HEK293 (cell line): Measurements from ENCODE around the gene SMC6.

Experiments used
- CTCF ChIA-PET: fragments of 350-600 bp; formaldehyde crosslinking; extraction: SDS; loops from one replicate; lab custom pipeline; 2021; ENCODE audit warnings: antibody characterized with exemption; lab: Yijun Ruan, JAX
- POLR2A ChIA-PET: fragments of 300-600 bp; formaldehyde crosslinking; extraction: SDS; loops from one replicate; lab custom pipeline; 2020; ENCODE audit warnings: antibody characterized with exemption, inconsistent platforms; lab: Yijun Ruan, JAX
- H3K27ac ChIP-seq: fragments of 200-500 bp; sonication (Bioruptor generic); 2 replicates; pipeline ENCODE4 v1.5.1; 2014; ENCODE audit warnings: low read depth, low read length, control low read depth, inconsistent platforms; ENCODE audit errors: extremely low read depth
- H3K36me3 ChIP-seq, 2 experiments: fragments of 200-500 bp in 1 of 2; sonication (Bioruptor generic) in 1 of 2; 1 replicate in 1 of 2; 2 replicates in 1 of 2; pipeline ENCODE4 v1.5.1; 2014 to 2017; ENCODE audit warnings: inconsistent platforms in 2 of 2, low read length in 2 of 2; ENCODE audit not compliant: control insufficient read depth in 2 of 2, insufficient read depth in 1 of 2
- H3K4me1 ChIP-seq: fragments of 200-500 bp; sonication (Bioruptor generic); 2 replicates; pipeline ENCODE4 v1.5.1; 2014; ENCODE audit warnings: mild to moderate bottlenecking, low read length, inconsistent platforms; ENCODE audit not compliant: control insufficient read depth, insufficient read depth
- H3K4me3 ChIP-seq: 2 replicates; pipeline ENCODE4 v1.5.1; 2011; ENCODE audit warnings: low read depth, mild to moderate bottlenecking, control low read depth, low read length, moderate library complexity
- H3K9me3 ChIP-seq: fragments of 200-500 bp; sonication (Bioruptor generic); 2 replicates; pipeline ENCODE4 v1.5.1; 2014; ENCODE audit warnings: low read depth, low read length, inconsistent platforms; ENCODE audit not compliant: control insufficient read depth, insufficient read depth
- BCL11B ChIP-seq: fragments of 450-650 bp; formaldehyde crosslinking; IDR thresholded peaks from 2 replicates; pipeline ENCODE4 v1.5.1; 2016; ENCODE audit warnings: low read depth, missing biosample characterization, missing genetic modification characterization
- HOXC10 ChIP-seq: sonication (generic); formaldehyde crosslinking; IDR thresholded peaks from 2 replicates; pipeline ENCODE4 v1.8.1; 2023; ENCODE audit warnings: mild to moderate bottlenecking, missing genetic modification reagents
- SALL2 ChIP-seq: fragments of 450-650 bp; formaldehyde crosslinking; IDR thresholded peaks from 2 replicates; pipeline ENCODE4 v1.5.0; 2017; ENCODE audit warnings: missing biosample characterization, mild to moderate bottlenecking, missing genetic modification characterization, borderline replicate concordance
- ZNF169 ChIP-seq: fragments of 450-650 bp; formaldehyde crosslinking; IDR thresholded peaks from 2 replicates; pipeline ENCODE4 v1.5.1; 2016; ENCODE audit warnings: missing biosample characterization, missing genetic modification characterization
- ZNF174 ChIP-seq: fragments of 450-650 bp; formaldehyde crosslinking; IDR thresholded peaks from 2 replicates; pipeline ENCODE4 v1.5.0; 2017; ENCODE audit warnings: missing biosample characterization, mild to moderate bottlenecking, missing genetic modification characterization
- ZNF184 ChIP-seq: fragments of 450-650 bp; IDR thresholded peaks from 2 replicates; pipeline ENCODE4 v1.5.1; 2018; ENCODE audit warnings: missing biosample characterization, mild to moderate bottlenecking, missing genetic modification characterization
- ZNF202 ChIP-seq: fragments of 450-650 bp; formaldehyde crosslinking; IDR thresholded peaks from 2 replicates; pipeline ENCODE4 v1.5.1; 2016; ENCODE audit warnings: missing biosample characterization, missing genetic modification characterization, borderline replicate concordance
- ZNF292 ChIP-seq: fragments of 450-650 bp; formaldehyde crosslinking; IDR thresholded peaks from 2 replicates; pipeline ENCODE4 v1.5.1; 2016; ENCODE audit warnings: low read depth, missing biosample characterization, missing genetic modification characterization, borderline replicate concordance
- ZNF311 ChIP-seq: fragments of 450-650 bp; formaldehyde crosslinking; IDR thresholded peaks from 2 replicates; pipeline ENCODE4 v1.5.1; 2017; ENCODE audit warnings: missing biosample characterization, missing genetic modification characterization, borderline replicate concordance
- ZNF341 ChIP-seq: fragments of 450-650 bp; formaldehyde crosslinking; IDR thresholded peaks from 2 replicates; pipeline ENCODE4; 2016; ENCODE audit warnings: low read depth, missing biosample characterization, missing genetic modification characterization
- ZNF350 ChIP-seq: fragments of 450-650 bp; formaldehyde crosslinking; IDR thresholded peaks from 2 replicates; pipeline ENCODE4 v1.5.0; 2017; ENCODE audit warnings: missing biosample characterization, mild to moderate bottlenecking, missing genetic modification characterization
- ZNF433 ChIP-seq: fragments of 450-650 bp; formaldehyde crosslinking; IDR thresholded peaks from 2 replicates; pipeline ENCODE4 v1.5.1; 2016; ENCODE audit warnings: missing biosample characterization, missing genetic modification characterization, low read depth
- ZNF549 ChIP-seq: fragments of 450-650 bp; IDR thresholded peaks from 2 replicates; pipeline ENCODE4 v1.5.1; 2018; ENCODE audit warnings: missing biosample characterization, missing genetic modification characterization, mild to moderate bottlenecking, inconsistent platforms, moderate library complexity
- ZNF560 ChIP-seq: fragments of 450-650 bp; formaldehyde crosslinking; IDR thresholded peaks from 2 replicates; pipeline ENCODE4 v1.5.1; 2017; ENCODE audit warnings: missing biosample characterization, missing genetic modification characterization, borderline replicate concordance
- ZNF571 ChIP-seq: fragments of 450-650 bp; formaldehyde crosslinking; IDR thresholded peaks from 2 replicates; pipeline ENCODE4 v1.5.0; 2017; ENCODE audit warnings: missing biosample characterization, missing genetic modification characterization
- ZNF621 ChIP-seq: fragments of 450-650 bp; formaldehyde crosslinking; IDR thresholded peaks from 2 replicates; pipeline ENCODE4 v1.5.1; 2017; ENCODE audit warnings: missing biosample characterization, missing genetic modification characterization
- ZNF624 ChIP-seq: fragments of 450-650 bp; formaldehyde crosslinking; IDR thresholded peaks from 2 replicates; pipeline ENCODE4 v1.5.1; 2017; ENCODE audit warnings: missing biosample characterization, missing genetic modification characterization
- ZNF629 ChIP-seq: fragments of 450-650 bp; formaldehyde crosslinking; IDR thresholded peaks from 2 replicates; pipeline ENCODE4 v1.5.1; 2017; ENCODE audit warnings: missing biosample characterization, missing genetic modification characterization
- ZNF658 ChIP-seq: fragments of 450-650 bp; formaldehyde crosslinking; IDR thresholded peaks from 2 replicates; pipeline ENCODE4; 2016; ENCODE audit warnings: missing biosample characterization, missing genetic modification characterization
- ZNF670 ChIP-seq: fragments of 450-650 bp; formaldehyde crosslinking; IDR thresholded peaks from 2 replicates; pipeline ENCODE4 v1.5.1; 2016; ENCODE audit warnings: missing biosample characterization, missing genetic modification characterization, low read depth
- ZNF701 ChIP-seq: fragments of 450-650 bp; formaldehyde crosslinking; IDR thresholded peaks from 2 replicates; pipeline ENCODE4 v1.5.1; 2016; ENCODE audit warnings: missing biosample characterization, missing genetic modification characterization
- ZNF768 ChIP-seq: fragments of 450-650 bp; formaldehyde crosslinking; IDR thresholded peaks from 2 replicates; pipeline ENCODE4 v1.5.1; 2018; ENCODE audit warnings: missing biosample characterization, mild to moderate bottlenecking, missing genetic modification characterization
- ZNF830 ChIP-seq: fragments of 450-650 bp; IDR thresholded peaks from 2 replicates; pipeline ENCODE4 v1.5.0; 2018; ENCODE audit warnings: missing biosample characterization, missing genetic modification characterization, low read depth, mild to moderate bottlenecking, moderate library complexity
- ZNF837 ChIP-seq: fragments of 450-650 bp; formaldehyde crosslinking; IDR thresholded peaks from 2 replicates; pipeline ENCODE4 v1.5.1; 2016; ENCODE audit warnings: missing biosample characterization, missing genetic modification characterization
- ZXDB ChIP-seq: fragments of 450-650 bp; formaldehyde crosslinking; IDR thresholded peaks from 2 replicates; pipeline ENCODE4 v1.5.1; 2016; ENCODE audit warnings: missing biosample characterization, missing genetic modification characterization
- TF ChIP-seq, protein P1 (sequence below): fragments of 450-650 bp; formaldehyde crosslinking; IDR thresholded peaks from 2 replicates; pipeline ENCODE4 v1.5.1; 2016; ENCODE audit warnings: missing biosample characterization, missing genetic modification characterization
- TF ChIP-seq, protein P2 (sequence below): fragments of 450-650 bp; formaldehyde crosslinking; IDR thresholded peaks from 2 replicates; pipeline ENCODE4 v1.5.1; 2016; ENCODE audit warnings: missing biosample characterization, missing genetic modification characterization
- TF ChIP-seq, protein P3 (sequence below): fragments of 450-650 bp; formaldehyde crosslinking; IDR thresholded peaks from 2 replicates; pipeline ENCODE4 v1.5.1; 2016; ENCODE audit warnings: missing biosample characterization, missing genetic modification characterization

Gene SMC6

DNA sequence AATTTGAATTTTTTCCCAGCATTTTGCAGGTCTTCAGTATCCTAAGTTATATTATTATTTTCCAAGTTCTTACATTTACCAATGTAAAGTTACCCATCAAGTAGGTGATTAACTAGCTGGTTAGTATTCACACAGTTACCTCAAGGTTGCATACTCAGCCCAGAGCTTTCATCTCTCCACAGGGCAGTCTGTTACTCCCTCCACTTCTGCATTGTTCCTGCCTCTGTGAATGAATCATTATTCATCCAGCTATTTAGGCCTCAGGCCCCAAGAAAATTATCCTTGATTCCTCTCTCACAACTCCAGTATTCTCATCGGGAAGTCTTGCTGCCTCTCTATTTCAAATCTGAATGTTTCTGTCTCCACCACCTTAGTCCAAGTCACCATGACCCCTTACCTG lies 92.2 kb downstream of the SMC6 start:
- POLR2A ChIA-PET, result no interaction called here
- H3K27ac ChIP-seq, result no peak overlapping the region
- no peak overlapping the region for H3K4me3 ChIP-seq
- TF ChIP-seq ZNF292 (tag by site-specific recombination) (no peak), ZNF174 (tag by site-specific recombination) (no peak), ZNF658 (tag by site-specific recombination) (no peak), HOXC10 (CRISPR knock-in tag) (no peak), ZNF830 (tag by site-specific recombination) (no peak)
- TF ChIP-seq, protein P1, sequence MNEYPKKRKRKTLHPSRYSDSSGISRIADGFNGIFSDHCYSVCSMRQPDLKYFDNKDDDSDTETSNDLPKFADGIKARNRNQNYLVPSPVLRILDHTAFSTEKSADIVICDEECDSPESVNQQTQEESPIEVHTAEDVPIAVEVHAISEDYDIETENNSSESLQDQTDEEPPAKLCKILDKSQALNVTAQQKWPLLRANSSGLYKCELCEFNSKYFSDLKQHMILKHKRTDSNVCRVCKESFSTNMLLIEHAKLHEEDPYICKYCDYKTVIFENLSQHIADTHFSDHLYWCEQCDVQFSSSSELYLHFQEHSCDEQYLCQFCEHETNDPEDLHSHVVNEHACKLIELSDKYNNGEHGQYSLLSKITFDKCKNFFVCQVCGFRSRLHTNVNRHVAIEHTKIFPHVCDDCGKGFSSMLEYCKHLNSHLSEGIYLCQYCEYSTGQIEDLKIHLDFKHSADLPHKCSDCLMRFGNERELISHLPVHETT (tag by site-specific recombination), result no peak
- H3K4me1 ChIP-seq, result no peaks in the 10 kb centered on the region
- no peaks in the 10 kb centered on the region for H3K9me3 ChIP-seq
- peaks cover 22 to 37% of the 10 kb centered on the region in 2 experiments for H3K36me3 ChIP-seq
- CTCF ChIA-PET, result interaction anchor here (1.4 to 2.9 kb wide), 2 partner anchors 10 to 15 kb away, joined by 3 to 14 read pairs; no protein-coding TSS in a partner anchor

DNA sequence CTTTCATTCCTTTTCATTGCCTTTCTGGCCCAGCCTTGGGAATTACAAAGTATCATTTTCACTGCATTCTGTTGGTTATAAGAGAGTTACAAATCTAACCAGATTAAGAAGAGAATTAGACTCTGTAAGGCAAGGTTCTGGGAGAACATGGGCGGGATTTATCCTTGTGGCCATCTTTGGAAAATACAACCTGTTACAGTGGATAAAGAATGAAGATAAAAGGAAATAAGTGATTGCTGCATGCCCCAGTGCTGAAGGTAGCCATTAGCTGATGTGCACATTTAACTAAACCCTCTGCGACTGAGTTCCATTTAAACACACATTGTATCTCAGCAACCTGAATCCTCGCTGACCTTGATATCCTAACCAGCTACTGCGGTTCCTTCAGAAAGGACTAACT lies 93.4 kb downstream of the SMC6 start:
- CTCF ChIA-PET, result interaction anchor here (1.3 to 2.9 kb wide), 2 partner anchors 11 to 16 kb away, joined by 5 to 14 read pairs; no protein-coding TSS in a partner anchor
- Histone ChIP-seq H3K36me3 (peaks cover 12 to 27% of the 10 kb centered on the region in 2 experiments), H3K9me3 (no peaks in the 10 kb centered on the region), H3K27ac (no peak overlapping the region), H3K4me3 (no peak overlapping the region), H3K4me1 (no peaks in the 10 kb centered on the region)
- TF ChIP-seq ZNF560 (tag by site-specific recombination) (no peak), ZNF350 (tag by site-specific recombination) (no peak), ZNF184 (tag by site-specific recombination) (no peak), ZNF837 (no peak), ZNF701 (tag by site-specific recombination) (no peak), ZNF571 (tag by site-specific recombination) (no peak), ZNF202 (tag by site-specific recombination) (no peak), ZNF311 (tag by site-specific recombination) (no peak), ZNF670 (no peak), ZNF549 (tag by site-specific recombination) (no peak), ZNF768 (tag by site-specific recombination) (no peak)
- TF ChIP-seq, protein P2, sequence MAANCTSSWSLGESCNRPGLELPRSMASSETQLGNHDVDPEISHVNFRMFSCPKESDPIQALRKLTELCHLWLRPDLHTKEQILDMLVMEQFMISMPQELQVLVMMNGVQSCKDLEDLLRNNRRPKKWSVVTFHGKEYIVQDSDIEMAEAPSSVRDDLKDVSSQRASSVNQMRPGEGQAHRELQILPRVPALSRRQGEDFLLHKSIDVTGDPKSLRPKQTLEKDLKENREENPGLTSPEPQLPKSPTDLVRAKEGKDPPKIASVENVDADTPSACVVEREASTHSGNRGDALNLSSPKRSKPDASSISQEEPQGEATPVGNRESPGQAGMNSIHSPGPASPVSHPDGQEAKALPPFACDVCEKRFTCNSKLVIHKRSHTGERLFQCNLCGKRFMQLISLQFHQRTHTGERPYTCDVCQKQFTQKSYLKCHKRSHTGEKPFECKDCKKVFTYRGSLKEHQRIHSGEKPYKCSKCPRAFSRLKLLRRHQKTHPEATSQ (tag by site-specific recombination), result no peak
- POLR2A ChIA-PET, result interaction anchor here (1.0 kb wide), 1 partner anchor 11 kb away, joined by 8 read pairs; no protein-coding TSS in a partner anchor

DNA sequence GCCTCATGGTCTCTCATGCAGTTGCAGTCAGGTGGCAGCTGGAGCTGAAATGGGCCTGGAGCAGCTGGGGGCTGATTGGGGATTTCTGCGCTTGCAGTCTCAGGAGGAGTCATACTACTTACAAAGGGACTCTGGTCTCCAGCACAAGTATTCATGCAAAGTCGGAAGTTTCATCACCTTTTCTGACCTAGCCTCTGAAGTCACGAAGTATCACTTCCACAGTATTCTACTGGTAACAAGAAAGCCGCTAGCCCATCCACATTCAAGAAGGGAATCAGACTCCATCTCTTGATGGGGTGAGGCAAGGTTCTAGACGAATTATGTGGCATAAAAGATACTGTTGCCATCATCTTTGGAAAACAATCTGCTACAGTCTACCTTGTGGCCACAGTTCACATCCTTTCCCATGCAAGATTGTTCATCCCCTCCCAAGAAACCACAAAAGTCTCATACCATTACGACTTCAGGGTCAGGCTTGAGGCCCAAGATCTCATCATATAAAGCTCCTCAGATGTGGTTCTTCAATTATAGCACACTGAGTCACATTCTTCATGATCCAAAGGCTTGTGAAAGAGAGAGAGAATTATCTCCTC lies 95.3 kb downstream of the SMC6 start:
- Histone ChIP-seq H3K27ac (no peak overlapping the region), H3K4me3 (no peak overlapping the region), H3K9me3 (no peaks in the 10 kb centered on the region), H3K4me1 (no peaks in the 10 kb centered on the region), H3K36me3 (peaks cover 4 to 12% of the 10 kb centered on the region in 2 experiments; a peak in 2 of 3 replicates)
- ChIA-PET CTCF (no interaction called here), POLR2A (no interaction called here)
- TF ChIP-seq ZNF621, result no peak
- TF ChIP-seq ZNF341 (tag by site-specific recombination), result no peak
- TF ChIP-seq ZNF629 (tag by site-specific recombination), result no peak
- no peak for TF ChIP-seq ZNF169 (tag by site-specific recombination)
- no peak for TF ChIP-seq SALL2 (tag by site-specific recombination)
- TF ChIP-seq BCL11B (tag by site-specific recombination), result no peak
- no peak for TF ChIP-seq ZNF433 (tag by site-specific recombination)
- TF ChIP-seq ZNF624, result no peak
- TF ChIP-seq, protein P3, sequence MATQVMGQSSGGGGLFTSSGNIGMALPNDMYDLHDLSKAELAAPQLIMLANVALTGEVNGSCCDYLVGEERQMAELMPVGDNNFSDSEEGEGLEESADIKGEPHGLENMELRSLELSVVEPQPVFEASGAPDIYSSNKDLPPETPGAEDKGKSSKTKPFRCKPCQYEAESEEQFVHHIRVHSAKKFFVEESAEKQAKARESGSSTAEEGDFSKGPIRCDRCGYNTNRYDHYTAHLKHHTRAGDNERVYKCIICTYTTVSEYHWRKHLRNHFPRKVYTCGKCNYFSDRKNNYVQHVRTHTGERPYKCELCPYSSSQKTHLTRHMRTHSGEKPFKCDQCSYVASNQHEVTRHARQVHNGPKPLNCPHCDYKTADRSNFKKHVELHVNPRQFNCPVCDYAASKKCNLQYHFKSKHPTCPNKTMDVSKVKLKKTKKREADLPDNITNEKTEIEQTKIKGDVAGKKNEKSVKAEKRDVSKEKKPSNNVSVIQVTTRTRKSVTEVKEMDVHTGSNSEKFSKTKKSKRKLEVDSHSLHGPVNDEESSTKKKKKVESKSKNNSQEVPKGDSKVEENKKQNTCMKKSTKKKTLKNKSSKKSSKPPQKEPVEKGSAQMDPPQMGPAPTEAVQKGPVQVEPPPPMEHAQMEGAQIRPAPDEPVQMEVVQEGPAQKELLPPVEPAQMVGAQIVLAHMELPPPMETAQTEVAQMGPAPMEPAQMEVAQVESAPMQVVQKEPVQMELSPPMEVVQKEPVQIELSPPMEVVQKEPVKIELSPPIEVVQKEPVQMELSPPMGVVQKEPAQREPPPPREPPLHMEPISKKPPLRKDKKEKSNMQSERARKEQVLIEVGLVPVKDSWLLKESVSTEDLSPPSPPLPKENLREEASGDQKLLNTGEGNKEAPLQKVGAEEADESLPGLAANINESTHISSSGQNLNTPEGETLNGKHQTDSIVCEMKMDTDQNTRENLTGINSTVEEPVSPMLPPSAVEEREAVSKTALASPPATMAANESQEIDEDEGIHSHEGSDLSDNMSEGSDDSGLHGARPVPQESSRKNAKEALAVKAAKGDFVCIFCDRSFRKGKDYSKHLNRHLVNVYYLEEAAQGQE (tag by site-specific recombination), result no peak
- no peak for TF ChIP-seq ZXDB (tag by site-specific recombination)
